ENCODE results near the gene CYP1A2. TPM values are rescaled to one million over a fixed set of nuclear protein-coding genes. Genes with fewer than 3 reads are reported as not detected.

The CYP1A2 gene
- total RNA-seq, 1 experiment from 2014 or later, result not detected

DNA sequence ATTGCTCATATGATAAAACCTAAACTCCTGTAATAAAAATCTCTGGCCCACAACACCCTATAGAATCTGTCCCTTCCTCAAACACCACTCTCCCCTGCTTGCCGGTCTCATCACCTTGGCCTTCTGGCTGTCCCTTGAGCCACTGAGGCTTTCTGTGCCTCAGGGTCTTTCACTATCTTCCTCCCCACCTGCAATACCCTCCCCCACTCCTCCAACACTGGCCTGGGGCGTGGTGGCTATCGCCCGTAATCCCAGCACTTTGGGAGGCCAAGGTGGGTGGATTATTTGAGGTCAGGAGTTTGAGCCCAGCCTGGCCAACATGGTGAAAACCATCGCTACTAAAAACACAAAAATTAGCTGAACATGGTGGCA, 29.9 kb downstream of the CYP1A2 start:
- ChIA-PET CTCF (interaction anchor here (0.6 to 26.4 kb wide), 8 partner anchors 8 to 174 kb away, joined by 3 to 632 read pairs (median 13); no protein-coding TSS in a partner anchor), POLR2A (interaction anchor here (0.7 to 2.3 kb wide), 3 partner anchors 11 to 22 kb away, joined by 3 to 9 read pairs (median 4); no protein-coding TSS in a partner anchor)
- H3K27me3 Mint-ChIP-seq (ENCODE audit: insufficient read depth, unreplicated experiment), result no peaks in the 10 kb centered on the region
- H3K9me3 Mint-ChIP-seq (ENCODE audit: unreplicated experiment), result no peaks in the 10 kb centered on the region
- H3K36me3 Mint-ChIP-seq (ENCODE audit: insufficient read depth, unreplicated experiment), result no peaks in the 10 kb centered on the region
- TF ChIP-seq, protein P1, sequence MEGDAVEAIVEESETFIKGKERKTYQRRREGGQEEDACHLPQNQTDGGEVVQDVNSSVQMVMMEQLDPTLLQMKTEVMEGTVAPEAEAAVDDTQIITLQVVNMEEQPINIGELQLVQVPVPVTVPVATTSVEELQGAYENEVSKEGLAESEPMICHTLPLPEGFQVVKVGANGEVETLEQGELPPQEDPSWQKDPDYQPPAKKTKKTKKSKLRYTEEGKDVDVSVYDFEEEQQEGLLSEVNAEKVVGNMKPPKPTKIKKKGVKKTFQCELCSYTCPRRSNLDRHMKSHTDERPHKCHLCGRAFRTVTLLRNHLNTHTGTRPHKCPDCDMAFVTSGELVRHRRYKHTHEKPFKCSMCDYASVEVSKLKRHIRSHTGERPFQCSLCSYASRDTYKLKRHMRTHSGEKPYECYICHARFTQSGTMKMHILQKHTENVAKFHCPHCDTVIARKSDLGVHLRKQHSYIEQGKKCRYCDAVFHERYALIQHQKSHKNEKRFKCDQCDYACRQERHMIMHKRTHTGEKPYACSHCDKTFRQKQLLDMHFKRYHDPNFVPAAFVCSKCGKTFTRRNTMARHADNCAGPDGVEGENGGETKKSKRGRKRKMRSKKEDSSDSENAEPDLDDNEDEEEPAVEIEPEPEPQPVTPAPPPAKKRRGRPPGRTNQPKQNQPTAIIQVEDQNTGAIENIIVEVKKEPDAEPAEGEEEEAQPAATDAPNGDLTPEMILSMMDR (IDR thresholded peaks at IDR 0.05; ENCODE audit: unreplicated experiment), result no peak
- no peak overlapping the region for H3K27ac Mint-ChIP-seq (ENCODE audit: low read depth, unreplicated experiment)
- BruUV-seq (replicated peaks), result no TSS peak
- peaks cover 12% of the 10 kb centered on the region for H3K4me1 Mint-ChIP-seq (ENCODE audit: insufficient read depth, unreplicated experiment)
- DNase-seq (ENCODE audit: unreplicated experiment), result no peak
- no peak overlapping the region for H3K4me3 Mint-ChIP-seq (ENCODE audit: unreplicated experiment)
- intact Hi-C loops (cut with micrococcal nuclease), result no loop called here

DNA sequence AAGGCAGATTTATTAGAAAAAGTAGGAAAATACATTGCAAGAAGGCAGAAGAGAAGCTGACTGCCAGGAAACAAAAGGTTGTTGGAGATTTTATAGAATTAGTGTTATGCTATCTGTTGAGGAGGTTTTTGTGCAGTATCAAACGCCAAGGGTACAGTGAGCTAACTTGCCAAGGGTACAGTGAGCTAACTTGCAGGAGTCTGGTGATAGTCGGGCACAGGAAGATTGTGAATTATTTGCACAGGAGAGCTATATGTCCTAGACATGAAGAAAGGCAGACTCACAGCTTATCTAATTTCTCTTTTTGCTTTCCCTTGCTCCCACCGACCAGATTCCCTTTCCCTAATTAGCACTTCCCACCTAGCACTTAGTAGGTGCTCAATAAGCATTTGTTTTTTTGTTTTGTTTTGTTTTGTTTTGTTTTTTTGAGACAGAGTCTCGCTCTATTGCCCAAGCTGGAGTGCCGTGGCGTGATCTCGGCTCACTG, 30.6 kb downstream of the CYP1A2 start:
- intact Hi-C loops (cut with micrococcal nuclease), result no loop called here
- BruUV-seq (replicated peaks), result no TSS peak
- H3K4me3 Mint-ChIP-seq (ENCODE audit: unreplicated experiment), result no peak overlapping the region
- H3K27ac Mint-ChIP-seq (ENCODE audit: low read depth, unreplicated experiment), result no peak overlapping the region
- CTCF ChIA-PET, result interaction anchor here (0.6 to 26.4 kb wide), 8 partner anchors 9 to 172 kb away, joined by 3 to 632 read pairs (median 13); no protein-coding TSS in a partner anchor
- peaks cover 17% of the 10 kb centered on the region for H3K4me1 Mint-ChIP-seq (ENCODE audit: insufficient read depth, unreplicated experiment)
- POLR2A ChIA-PET, result interaction anchor here (0.7 to 2.3 kb wide), 3 partner anchors 10 to 21 kb away, joined by 3 to 9 read pairs (median 4); no protein-coding TSS in a partner anchor
- no peaks in the 10 kb centered on the region for H3K27me3 Mint-ChIP-seq (ENCODE audit: insufficient read depth, unreplicated experiment)
- no peak for DNase-seq (ENCODE audit: unreplicated experiment)
- H3K36me3 Mint-ChIP-seq (ENCODE audit: insufficient read depth, unreplicated experiment), result no peaks in the 10 kb centered on the region
- H3K9me3 Mint-ChIP-seq (ENCODE audit: unreplicated experiment), result no peaks in the 10 kb centered on the region
- TF ChIP-seq, protein P1 (IDR thresholded peaks at IDR 0.05; ENCODE audit: unreplicated experiment), result no peak

DNA sequence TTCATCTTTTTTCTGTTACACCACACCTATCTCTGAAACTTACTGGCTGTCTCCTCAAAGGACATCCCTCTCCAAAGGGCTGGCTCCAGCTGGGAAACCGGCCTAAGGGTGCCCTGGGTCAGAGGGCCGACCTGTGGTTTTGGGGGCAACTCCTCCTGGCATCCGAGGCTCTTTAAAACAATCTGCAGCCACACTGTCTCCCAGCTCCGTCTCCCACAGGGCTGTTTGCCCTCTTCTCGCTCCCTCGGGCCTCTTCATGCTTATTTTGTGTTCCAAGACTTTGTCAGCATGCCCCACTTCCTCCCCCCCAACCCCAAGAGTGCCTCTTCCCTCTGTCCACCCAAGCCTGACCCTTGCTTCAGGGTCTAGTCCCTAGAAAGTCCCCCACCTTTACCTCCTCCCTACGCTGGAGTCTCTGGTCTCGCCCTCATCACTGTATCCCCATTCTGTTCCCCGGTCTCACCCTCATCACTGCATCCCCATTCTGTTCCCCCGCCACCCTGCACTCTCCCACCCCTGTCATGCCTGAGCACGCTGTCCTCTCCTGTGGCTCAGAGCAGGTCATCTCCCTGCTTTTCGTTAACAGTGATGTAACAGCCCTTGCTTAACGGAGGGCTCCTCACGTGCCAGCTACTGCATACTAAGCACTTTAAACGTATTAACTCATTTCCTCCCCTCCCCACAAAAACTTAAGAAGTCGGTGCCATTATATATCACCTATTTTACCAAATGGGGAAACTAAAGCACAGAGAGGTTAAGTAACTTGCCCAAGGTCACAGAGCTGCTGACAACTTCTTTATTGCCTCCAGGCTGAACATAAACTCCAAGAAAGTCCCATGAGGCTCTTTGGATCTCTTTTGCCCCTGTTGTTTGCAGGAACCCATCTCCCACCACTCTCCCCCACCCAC, 32.1 kb downstream of the CYP1A2 start:
- Mint-ChIP-seq H3K27ac (ENCODE audit: low read depth, unreplicated experiment) (no peak overlapping the region), H3K4me3 (ENCODE audit: unreplicated experiment) (peak overlapping the region; percentile 92), H3K27me3 (ENCODE audit: insufficient read depth, unreplicated experiment) (no peaks in the 10 kb centered on the region), H3K36me3 (ENCODE audit: insufficient read depth, unreplicated experiment) (no peaks in the 10 kb centered on the region), H3K9me3 (ENCODE audit: unreplicated experiment) (no peaks in the 10 kb centered on the region), H3K4me1 (ENCODE audit: insufficient read depth, unreplicated experiment) (peaks cover 23% of the 10 kb centered on the region)
- DNase-seq (ENCODE audit: unreplicated experiment), result no peak
- BruUV-seq (replicated peaks), result no TSS peak
- intact Hi-C loops (cut with micrococcal nuclease), result loop anchor here (1.0 to 10.0 kb wide), 2 partner anchors 55 to 424 kb away; partner anchors contain the start of gene C15orf39
- ChIA-PET CTCF (interaction anchor here (0.6 to 26.4 kb wide), 19 partner anchors 10 to 1022 kb away, joined by 3 to 632 read pairs (median 4); partner anchors contain the start of gene FAM219B), POLR2A (interaction anchor here (1.4 to 4.3 kb wide), 4 partner anchors 10 to 126 kb away, joined by 5 to 33 read pairs (median 11); partner anchors contain the start of gene FAM219B)
- TF ChIP-seq, protein P1 (IDR thresholded peaks at IDR 0.05; ENCODE audit: unreplicated experiment), result no peak
